ENCODE results near the gene CPNE4. TPM values are rescaled to one million over a fixed set of nuclear protein-coding genes. Genes with fewer than 3 reads are reported as not detected.

Gene CPNE4
- total RNA-seq, 1 experiment from 2014 or later, result 31.1 TPM

DNA sequence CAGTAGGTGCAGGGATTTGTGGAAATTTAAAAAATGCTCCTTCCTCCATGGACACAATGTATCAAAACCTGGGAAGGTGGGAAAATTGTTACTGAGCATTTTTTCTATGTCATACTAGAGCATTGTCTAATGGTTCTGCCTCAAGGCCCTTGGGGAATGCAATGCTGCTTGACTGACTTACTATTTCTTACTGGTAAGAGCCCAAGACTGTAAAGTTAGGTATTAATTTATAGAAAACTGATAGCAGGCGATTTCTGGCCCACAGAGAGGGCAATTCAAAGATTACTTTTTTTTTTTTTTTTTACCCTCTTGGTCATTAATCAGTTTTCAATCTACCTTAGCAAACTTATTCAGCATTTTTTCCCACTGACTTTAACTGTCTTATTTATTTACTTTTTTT, 493.5 kb downstream of the CPNE4 start:
- Mint-ChIP-seq H3K27me3 (ENCODE audit: unreplicated experiment) (no peaks in the 10 kb centered on the region), H3K36me3 (ENCODE audit: insufficient read depth, unreplicated experiment) (no peaks in the 10 kb centered on the region), H3K4me3 (ENCODE audit: low read depth, unreplicated experiment) (no peak overlapping the region), H3K9me3 (ENCODE audit: low read depth, unreplicated experiment) (no peaks in the 10 kb centered on the region), H3K27ac (ENCODE audit: unreplicated experiment) (no peak overlapping the region), H3K4me1 (ENCODE audit: low read depth, unreplicated experiment) (peaks cover 14% of the 10 kb centered on the region)
- BruUV-seq (replicated peaks), result no TSS peak
- DNase-seq, result no peak
- intact Hi-C loops (cut with micrococcal nuclease; ENCODE audit: unreplicated experiment), result loop anchor here (10.0 kb wide), 1 partner anchor 644 kb away; no protein-coding TSS in a partner anchor
- TF ChIP-seq, protein P1, sequence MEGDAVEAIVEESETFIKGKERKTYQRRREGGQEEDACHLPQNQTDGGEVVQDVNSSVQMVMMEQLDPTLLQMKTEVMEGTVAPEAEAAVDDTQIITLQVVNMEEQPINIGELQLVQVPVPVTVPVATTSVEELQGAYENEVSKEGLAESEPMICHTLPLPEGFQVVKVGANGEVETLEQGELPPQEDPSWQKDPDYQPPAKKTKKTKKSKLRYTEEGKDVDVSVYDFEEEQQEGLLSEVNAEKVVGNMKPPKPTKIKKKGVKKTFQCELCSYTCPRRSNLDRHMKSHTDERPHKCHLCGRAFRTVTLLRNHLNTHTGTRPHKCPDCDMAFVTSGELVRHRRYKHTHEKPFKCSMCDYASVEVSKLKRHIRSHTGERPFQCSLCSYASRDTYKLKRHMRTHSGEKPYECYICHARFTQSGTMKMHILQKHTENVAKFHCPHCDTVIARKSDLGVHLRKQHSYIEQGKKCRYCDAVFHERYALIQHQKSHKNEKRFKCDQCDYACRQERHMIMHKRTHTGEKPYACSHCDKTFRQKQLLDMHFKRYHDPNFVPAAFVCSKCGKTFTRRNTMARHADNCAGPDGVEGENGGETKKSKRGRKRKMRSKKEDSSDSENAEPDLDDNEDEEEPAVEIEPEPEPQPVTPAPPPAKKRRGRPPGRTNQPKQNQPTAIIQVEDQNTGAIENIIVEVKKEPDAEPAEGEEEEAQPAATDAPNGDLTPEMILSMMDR (IDR thresholded peaks at IDR 0.05; ENCODE audit: unreplicated experiment), result no peak
- CTCF ChIA-PET, result interaction anchor here (0.7 kb wide), 1 partner anchor 400 kb away, joined by 4 read pairs; no protein-coding TSS in a partner anchor

DNA sequence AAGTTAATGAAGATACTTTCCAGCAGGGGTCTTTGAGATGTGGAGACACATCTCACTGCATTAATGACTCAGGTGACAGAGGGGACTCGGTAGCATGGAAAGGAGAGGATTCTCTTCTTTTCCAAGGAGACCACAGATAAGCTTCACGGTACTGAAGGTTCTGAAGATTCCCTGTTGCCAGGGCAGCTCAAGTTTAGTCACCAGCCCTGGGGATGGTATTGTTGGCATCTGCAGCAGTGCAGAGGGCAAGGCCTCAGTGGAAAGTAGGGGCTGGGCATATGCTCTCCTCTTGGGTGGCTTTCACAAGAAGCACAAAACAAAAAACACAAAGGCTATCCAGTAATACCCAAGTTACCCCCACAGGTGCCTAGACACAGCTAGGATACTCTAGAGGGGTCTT, 494.0 kb downstream of the CPNE4 start:
- Mint-ChIP-seq H3K4me3 (ENCODE audit: low read depth, unreplicated experiment) (no peak overlapping the region), H3K27me3 (ENCODE audit: unreplicated experiment) (no peaks in the 10 kb centered on the region), H3K9me3 (ENCODE audit: low read depth, unreplicated experiment) (no peaks in the 10 kb centered on the region), H3K27ac (ENCODE audit: unreplicated experiment) (no peak overlapping the region), H3K4me1 (ENCODE audit: low read depth, unreplicated experiment) (peaks cover 14% of the 10 kb centered on the region), H3K36me3 (ENCODE audit: insufficient read depth, unreplicated experiment) (no peaks in the 10 kb centered on the region)
- no TSS peak for BruUV-seq (replicated peaks)
- intact Hi-C loops (cut with micrococcal nuclease; ENCODE audit: unreplicated experiment), result loop anchor here (10.0 kb wide), 1 partner anchor 644 kb away; no protein-coding TSS in a partner anchor
- CTCF ChIA-PET, result no interaction called here
- TF ChIP-seq, protein P1 (IDR thresholded peaks at IDR 0.05; ENCODE audit: unreplicated experiment), result no peak
- DNase-seq, result no peak

DNA sequence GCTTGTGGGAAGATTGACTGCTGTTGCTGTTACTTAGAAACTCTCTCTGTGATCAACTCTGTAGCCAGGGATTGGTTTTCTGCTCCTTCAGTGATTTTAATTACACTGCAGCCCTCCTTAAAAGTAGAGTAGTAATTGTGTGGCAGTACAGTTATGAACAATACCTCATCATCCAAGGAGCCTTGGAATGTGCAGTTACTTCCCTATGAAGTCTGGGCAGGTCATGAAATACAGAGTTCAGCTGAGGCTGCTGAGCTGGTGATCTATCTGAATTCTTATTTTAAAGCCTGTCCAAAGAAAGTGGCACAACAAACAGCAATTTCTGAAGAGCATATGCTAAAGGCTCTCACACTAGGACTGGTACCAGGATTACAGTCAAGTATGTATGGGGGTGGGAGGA, 494.7 kb downstream of the CPNE4 start:
- Mint-ChIP-seq H3K27ac (ENCODE audit: unreplicated experiment) (no peak overlapping the region), H3K4me1 (ENCODE audit: low read depth, unreplicated experiment) (peaks cover 14% of the 10 kb centered on the region), H3K9me3 (ENCODE audit: low read depth, unreplicated experiment) (no peaks in the 10 kb centered on the region), H3K36me3 (ENCODE audit: insufficient read depth, unreplicated experiment) (no peaks in the 10 kb centered on the region), H3K4me3 (ENCODE audit: low read depth, unreplicated experiment) (no peak overlapping the region), H3K27me3 (ENCODE audit: unreplicated experiment) (no peaks in the 10 kb centered on the region)
- no peak for DNase-seq
- CTCF ChIA-PET, result no interaction called here
- no TSS peak for BruUV-seq (replicated peaks)
- intact Hi-C loops (cut with micrococcal nuclease; ENCODE audit: unreplicated experiment), result loop anchor here (10.0 kb wide), 1 partner anchor 645 kb away; no protein-coding TSS in a partner anchor
- TF ChIP-seq, protein P1 (IDR thresholded peaks at IDR 0.05; ENCODE audit: unreplicated experiment), result no peak

DNA sequence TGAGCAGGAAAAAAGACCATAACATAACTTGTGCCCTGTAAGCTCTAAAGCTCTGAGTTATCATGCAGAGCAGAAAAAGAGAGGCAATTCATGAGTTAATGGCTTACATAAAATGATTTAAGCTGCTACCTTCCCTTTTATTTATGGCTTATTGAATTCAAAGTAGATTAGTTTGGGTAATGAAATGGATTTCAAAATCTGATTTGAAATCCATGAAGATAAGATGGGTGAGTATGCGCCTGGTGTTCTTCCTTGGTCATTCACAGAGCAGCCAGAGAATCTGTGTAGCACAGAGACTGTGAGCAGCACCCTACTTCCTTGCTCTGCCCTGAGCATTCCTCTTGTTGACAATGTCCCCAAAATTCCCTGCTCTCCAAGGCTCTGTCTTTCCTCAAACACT, 495.8 kb downstream of the CPNE4 start:
- Mint-ChIP-seq H3K27ac (ENCODE audit: unreplicated experiment) (no peak overlapping the region), H3K4me3 (ENCODE audit: low read depth, unreplicated experiment) (no peak overlapping the region), H3K27me3 (ENCODE audit: unreplicated experiment) (no peaks in the 10 kb centered on the region), H3K4me1 (ENCODE audit: low read depth, unreplicated experiment) (peaks cover 5% of the 10 kb centered on the region), H3K9me3 (ENCODE audit: low read depth, unreplicated experiment) (no peaks in the 10 kb centered on the region), H3K36me3 (ENCODE audit: insufficient read depth, unreplicated experiment) (no peaks in the 10 kb centered on the region)
- DNase-seq, result no peak
- intact Hi-C loops (cut with micrococcal nuclease; ENCODE audit: unreplicated experiment), result no loop called here
- no TSS peak for BruUV-seq (replicated peaks)
- CTCF ChIA-PET, result no interaction called here
- TF ChIP-seq, protein P1 (IDR thresholded peaks at IDR 0.05; ENCODE audit: unreplicated experiment), result no peak
